H1 (cell line): ENCODE results near the gene PRELID1. TPM values are rescaled to one million over a fixed set of nuclear protein-coding genes. Genes with fewer than 3 reads are reported as not detected.

Experiments
- POLR2AphosphoS5 ChIP-seq: IDR thresholded peaks from 2 replicates; pipeline ENCODE4 v1.6.1; 2011; ENCODE audit warnings: low read depth, low read length
- SIX5 ChIP-seq: IDR thresholded peaks from 2 replicates; pipeline ENCODE4 v1.6.1; 2011; ENCODE audit warnings: mild to moderate bottlenecking, low read depth, low read length
- SP2 ChIP-seq: IDR thresholded peaks from 2 replicates; pipeline ENCODE4 v1.6.1; 2012; ENCODE audit warnings: mild to moderate bottlenecking, low read length, inconsistent platforms
- SRF ChIP-seq: IDR thresholded peaks from 2 replicates; pipeline ENCODE4 v1.6.1; 2011; ENCODE audit warnings: mild to moderate bottlenecking, low read depth, low read length, moderate library complexity
- polyA plus RNA-seq, 7 experiments: library from polyadenylated mRNA; depleted of rRNA in 3 of 7; stranded (reverse) in 5 of 7; unstranded in 2 of 7; fragments of >200 nt in 5 of 7; fragments of 200-250 nt in 2 of 7; gene quantifications; 1 replicate in 5 of 7; 2 replicates in 1 of 7; 4 replicates in 1 of 7; pipeline versions ENCODE4 v1.2.1 to v1.2.3, GENCODE V29; 2011 to 2013; ENCODE audit warnings: missing spikeins in 2 of 7, mixed read lengths in 2 of 7
- total RNA-seq: library from RNA; stranded (reverse); fragmentation: NEBNext Ultra II Directional; extraction: Animal tissue kit (Norgen Biotek cat#: 25700); gene quantifications from 2 replicates; pipeline ENCODE4 v1.2.1, GENCODE V29; 2021
- TF ChIP-seq, protein P1 (sequence below), 3 experiments: IDR thresholded peaks; 1 replicate in 2 of 3; 2 replicates in 1 of 3; pipeline versions ENCODE4 v1.5.1 to v1.6.1; 2011; ENCODE audit warnings: low read length in 3 of 3, mild to moderate bottlenecking in 3 of 3, inconsistent platforms in 2 of 3, low read depth in 1 of 3, moderate library complexity in 1 of 3; ENCODE audit not compliant: insufficient read depth in 1 of 3; ENCODE audit errors: control extremely low read depth in 1 of 3

PRELID1 gene
- total and polyA plus RNA-seq, 2 of the 8 experiments (the other 6 are each of a cell fraction or from before 2014, with no cell fraction given) = 272 to 428 TPM

DNA sequence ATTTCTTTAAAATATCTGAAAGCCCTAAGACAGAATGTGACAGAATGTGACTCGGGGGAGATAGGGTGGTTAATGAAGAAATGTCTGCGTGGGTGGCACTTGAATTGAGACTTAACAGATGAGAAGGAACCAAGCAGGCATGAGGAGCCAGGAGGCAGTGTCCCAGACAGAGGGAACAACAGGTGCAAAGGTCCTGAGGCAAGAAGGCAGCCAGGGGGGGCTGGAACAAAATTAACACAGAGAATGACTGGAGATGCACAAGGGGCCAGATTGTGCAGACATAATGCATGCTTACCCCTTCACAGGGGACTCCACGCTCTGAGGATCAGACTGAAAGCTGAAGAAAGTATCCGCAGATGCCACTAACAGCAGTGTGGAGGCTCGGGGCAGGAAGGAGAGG lies 46.2 kb downstream of the PRELID1 start (continued):
- TF ChIP-seq, protein P1, sequence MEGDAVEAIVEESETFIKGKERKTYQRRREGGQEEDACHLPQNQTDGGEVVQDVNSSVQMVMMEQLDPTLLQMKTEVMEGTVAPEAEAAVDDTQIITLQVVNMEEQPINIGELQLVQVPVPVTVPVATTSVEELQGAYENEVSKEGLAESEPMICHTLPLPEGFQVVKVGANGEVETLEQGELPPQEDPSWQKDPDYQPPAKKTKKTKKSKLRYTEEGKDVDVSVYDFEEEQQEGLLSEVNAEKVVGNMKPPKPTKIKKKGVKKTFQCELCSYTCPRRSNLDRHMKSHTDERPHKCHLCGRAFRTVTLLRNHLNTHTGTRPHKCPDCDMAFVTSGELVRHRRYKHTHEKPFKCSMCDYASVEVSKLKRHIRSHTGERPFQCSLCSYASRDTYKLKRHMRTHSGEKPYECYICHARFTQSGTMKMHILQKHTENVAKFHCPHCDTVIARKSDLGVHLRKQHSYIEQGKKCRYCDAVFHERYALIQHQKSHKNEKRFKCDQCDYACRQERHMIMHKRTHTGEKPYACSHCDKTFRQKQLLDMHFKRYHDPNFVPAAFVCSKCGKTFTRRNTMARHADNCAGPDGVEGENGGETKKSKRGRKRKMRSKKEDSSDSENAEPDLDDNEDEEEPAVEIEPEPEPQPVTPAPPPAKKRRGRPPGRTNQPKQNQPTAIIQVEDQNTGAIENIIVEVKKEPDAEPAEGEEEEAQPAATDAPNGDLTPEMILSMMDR (IDR thresholded peaks at IDR 0.05; ENCODE audit: control extremely low read depth in 1 of 3, insufficient read depth in 1 of 3, low read depth in 1 of 3, low read length in 3 of 3) = no peak
- no peak for TF ChIP-seq SIX5
- TF ChIP-seq SRF = no peak
- TF ChIP-seq SP2 = no peak
- no peak for TF ChIP-seq POLR2AphosphoS5
